ENCODE measurements around the gene TECR.

Gene TECR

GRCh38 chr19:14517446-14517839 is 12.0 kb upstream of the TECR start:
- no peaks in the 10 kb centered on the region for H3K27me3 Mint-ChIP-seq
- no peaks in the 10 kb centered on the region for H3K9me3 Mint-ChIP-seq
- H3K36me3 Mint-ChIP-seq (ENCODE audit: low read depth), result peaks cover 53% of the 10 kb centered on the region
- H3K27ac Mint-ChIP-seq, result peak overlapping the region; percentile 90
- no peak for DNase-seq
- H3K4me3 Mint-ChIP-seq, result peak overlapping the region; percentile 88
- peaks cover 61% of the 10 kb centered on the region for H3K4me1 Mint-ChIP-seq (ENCODE audit: low read depth)

- Mint-ChIP-seq H3K27ac (peak within 1 kb of the TSS; percentile 99), H3K36me3 (ENCODE audit: low read depth) (peaks cover 48% of the 10 kb centered on the region), H3K4me3 (peak within 1 kb of the TSS; percentile 88), H3K27me3 (no peaks in the 10 kb centered on the region), H3K4me1 (ENCODE audit: low read depth) (peaks cover 66% of the 10 kb centered on the region), H3K9me3 (no peaks in the 10 kb centered on the region)
- DNase-seq, result no peak
Observed at GRCh38 chr19:14517840-14518505, 11.4 kb upstream of the TECR start, which contains the start of gene DNAJB1. DNAJB1 (minus strand) TSS chr19:14518397; CDS start chr19:14518349, 48 bp downstream.

DNA sequence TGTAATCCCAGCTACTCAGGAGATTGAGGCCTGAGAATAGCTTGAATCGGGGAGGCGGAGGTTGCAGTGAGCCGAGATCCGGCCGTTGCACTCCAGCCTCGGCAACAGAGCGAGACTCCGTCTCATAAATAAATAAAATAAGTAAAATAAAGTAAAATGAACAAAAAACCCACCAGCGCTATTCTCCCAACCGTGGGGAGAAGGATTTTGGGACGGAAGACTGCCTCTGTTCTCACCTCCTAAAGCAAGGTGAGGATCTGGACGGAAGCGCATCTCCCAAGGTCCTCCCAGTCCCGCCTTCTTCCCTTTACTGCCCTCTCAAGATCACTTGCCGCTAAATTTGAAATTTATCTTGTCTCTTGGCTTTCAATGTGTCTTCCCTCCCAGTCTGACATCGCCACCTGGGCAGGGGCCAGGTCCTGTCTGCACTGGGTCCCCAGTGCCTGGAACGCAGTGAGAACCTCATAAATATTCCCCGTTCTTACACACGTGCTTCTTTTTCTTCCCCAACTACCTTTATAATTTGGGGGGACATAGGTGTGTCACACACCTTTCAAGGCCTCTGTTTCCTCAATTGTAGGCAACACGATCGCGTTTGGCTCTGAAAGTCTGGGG is 10.0 kb upstream of the TECR start:
- H3K4me3 Mint-ChIP-seq, result peak overlapping the region; percentile 88
- no peaks in the 10 kb centered on the region for H3K9me3 Mint-ChIP-seq
- DNase-seq, result no peak
- H3K27me3 Mint-ChIP-seq, result no peaks in the 10 kb centered on the region
- peaks cover 34% of the 10 kb centered on the region for H3K36me3 Mint-ChIP-seq (ENCODE audit: low read depth)
- H3K4me1 Mint-ChIP-seq (ENCODE audit: low read depth), result peaks cover 73% of the 10 kb centered on the region
- peak overlapping the region; percentile 99 for H3K27ac Mint-ChIP-seq

- Mint-ChIP-seq H3K4me3 (peak overlapping the region; percentile 88), H3K27ac (peak overlapping the region; percentile 99), H3K4me1 (ENCODE audit: low read depth) (peaks cover 67% of the 10 kb centered on the region), H3K36me3 (ENCODE audit: low read depth) (peaks cover 29% of the 10 kb centered on the region), H3K27me3 (no peaks in the 10 kb centered on the region), H3K9me3 (no peaks in the 10 kb centered on the region)
- DNase-seq, result peak; percentile 38
Observed at GRCh38 chr19:14519860-14520407, 9.5 kb upstream of the TECR start.

GRCh38 chr19:14520543-14520942 is 8.9 kb upstream of the TECR start:
- H3K9me3 Mint-ChIP-seq, result no peaks in the 10 kb centered on the region
- H3K4me3 Mint-ChIP-seq, result no peak overlapping the region
- peaks cover 23% of the 10 kb centered on the region for H3K36me3 Mint-ChIP-seq (ENCODE audit: low read depth)
- peak overlapping the region; percentile 99 for H3K27ac Mint-ChIP-seq
- no peaks in the 10 kb centered on the region for H3K27me3 Mint-ChIP-seq
- DNase-seq, result no peak
- H3K4me1 Mint-ChIP-seq (ENCODE audit: low read depth), result peaks cover 64% of the 10 kb centered on the region

DNA sequence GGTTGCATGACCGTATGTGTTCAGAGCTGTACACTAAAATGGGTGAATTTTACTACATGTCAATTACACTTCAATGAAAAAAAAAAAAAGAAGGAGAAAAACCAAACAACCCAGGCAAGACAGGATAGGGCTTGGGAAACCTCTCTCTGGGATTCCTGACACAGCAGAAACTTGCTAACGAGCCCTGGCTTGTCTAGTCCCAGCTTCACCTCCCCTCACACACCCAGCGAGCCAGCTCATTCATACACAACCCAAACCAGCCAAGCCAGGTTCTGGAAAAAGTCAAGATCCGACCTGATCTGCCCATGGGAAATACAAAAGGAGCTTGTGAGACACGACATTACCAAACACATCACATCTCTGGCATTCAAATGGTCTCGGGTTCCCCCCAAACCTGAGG is 3.7 kb upstream of the TECR start:
- Mint-ChIP-seq H3K9me3 (no peaks in the 10 kb centered on the region), H3K4me1 (ENCODE audit: low read depth) (peaks cover 55% of the 10 kb centered on the region), H3K36me3 (ENCODE audit: low read depth) (peaks cover 11% of the 10 kb centered on the region), H3K27me3 (no peaks in the 10 kb centered on the region), H3K4me3 (no peak overlapping the region), H3K27ac (no peak overlapping the region)
- DNase-seq, result no peak

- no peaks in the 10 kb centered on the region for H3K9me3 Mint-ChIP-seq
- peaks cover 58% of the 10 kb centered on the region for H3K4me1 Mint-ChIP-seq (ENCODE audit: low read depth)
- peaks cover 12% of the 10 kb centered on the region for H3K36me3 Mint-ChIP-seq (ENCODE audit: low read depth)
- peak overlapping the region; percentile 18 for H3K27ac Mint-ChIP-seq
- DNase-seq, result no peak
- no peak overlapping the region for H3K4me3 Mint-ChIP-seq
- H3K27me3 Mint-ChIP-seq, result no peaks in the 10 kb centered on the region
Observed at GRCh38 chr19:14526423-14526822, 3.0 kb upstream of the TECR start.

- H3K9me3 Mint-ChIP-seq, result no peaks in the 10 kb centered on the region
- no peaks in the 10 kb centered on the region for H3K27me3 Mint-ChIP-seq
- H3K4me1 Mint-ChIP-seq (ENCODE audit: low read depth), result peaks cover 56% of the 10 kb centered on the region
- peaks cover 28% of the 10 kb centered on the region for H3K36me3 Mint-ChIP-seq (ENCODE audit: low read depth)
- peak overlapping the region; percentile 98 for H3K27ac Mint-ChIP-seq
- no peak for DNase-seq
- peak overlapping the region; percentile 93 for H3K4me3 Mint-ChIP-seq
Observed at GRCh38 chr19:14528419-14529253, 758 bp upstream of the TECR start.

DNA sequence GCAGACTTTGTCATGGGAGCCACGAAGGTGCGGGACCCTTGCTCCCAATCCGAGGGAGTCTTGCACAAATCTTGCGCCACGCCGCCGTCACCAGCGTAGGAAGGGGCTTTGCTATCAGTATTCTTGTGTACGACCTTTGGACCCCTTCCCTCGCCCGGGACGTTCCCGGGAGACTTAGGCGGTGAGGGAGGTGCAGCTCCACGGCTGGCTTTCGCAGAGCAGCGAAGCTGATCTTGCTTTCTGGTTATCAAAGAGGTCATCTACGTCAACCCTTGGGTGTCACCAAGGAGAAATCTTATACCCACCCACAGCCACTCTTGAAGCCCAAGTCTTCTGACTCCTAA is 583 bp downstream of the TECR start:
- DNase-seq, result no peak
- H3K9me3 Mint-ChIP-seq, result no peaks in the 10 kb centered on the region
- no peaks in the 10 kb centered on the region for H3K27me3 Mint-ChIP-seq
- peak overlapping the region; percentile 93 for H3K4me3 Mint-ChIP-seq
- H3K36me3 Mint-ChIP-seq (ENCODE audit: low read depth), result peaks cover 36% of the 10 kb centered on the region
- H3K4me1 Mint-ChIP-seq (ENCODE audit: low read depth), result peaks cover 53% of the 10 kb centered on the region
- H3K27ac Mint-ChIP-seq, result peak overlapping the region; percentile 98

DNA sequence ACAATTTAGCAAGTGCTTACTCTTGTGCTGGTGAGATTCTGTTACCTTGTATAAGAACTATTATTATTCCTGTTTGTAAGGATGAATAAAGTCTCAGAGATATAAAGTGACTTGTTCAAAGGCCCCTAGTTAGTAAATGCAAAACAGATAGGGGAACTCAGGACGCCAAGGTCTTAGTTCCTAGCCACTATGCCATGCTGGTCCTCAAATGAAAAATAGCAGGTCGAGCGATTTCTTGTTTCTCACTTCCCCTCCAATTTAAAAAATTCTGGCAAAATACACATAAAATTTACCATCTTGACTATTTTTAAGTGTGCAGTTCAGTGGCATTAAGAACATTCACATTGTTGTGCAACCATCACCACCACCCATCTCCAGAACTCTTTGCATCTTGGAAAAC is 1.1 kb downstream of the TECR start:
- Mint-ChIP-seq H3K4me3 (peak overlapping the region; percentile 93), H3K9me3 (no peaks in the 10 kb centered on the region), H3K27me3 (no peaks in the 10 kb centered on the region), H3K4me1 (ENCODE audit: low read depth) (peaks cover 51% of the 10 kb centered on the region), H3K36me3 (ENCODE audit: low read depth) (peaks cover 36% of the 10 kb centered on the region), H3K27ac (peak overlapping the region; percentile 71)
- no peak for DNase-seq

DNA sequence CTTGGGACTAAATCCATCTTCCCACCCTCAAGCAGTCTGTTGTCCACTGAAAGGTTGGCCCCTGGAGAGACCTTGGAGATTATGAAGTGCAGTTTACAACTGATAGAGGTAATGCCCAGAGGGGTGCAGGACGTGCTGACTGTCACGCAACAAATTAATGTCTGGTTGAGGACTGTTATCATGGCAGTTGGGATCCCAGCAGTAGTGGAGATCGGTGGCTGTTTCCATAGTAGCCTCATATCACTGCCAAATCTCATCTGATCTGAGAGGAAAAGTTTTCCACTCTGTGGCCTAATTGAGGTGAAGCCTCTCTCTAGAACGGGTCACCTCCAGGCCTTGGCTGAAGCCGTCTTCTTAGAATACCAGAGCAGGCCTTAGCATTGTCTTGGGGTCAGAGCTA is 4.1 kb downstream of the TECR start:
- Mint-ChIP-seq H3K27me3 (no peaks in the 10 kb centered on the region), H3K36me3 (ENCODE audit: low read depth) (peaks cover 36% of the 10 kb centered on the region), H3K27ac (peak overlapping the region; percentile 61), H3K4me1 (ENCODE audit: low read depth) (peaks cover 55% of the 10 kb centered on the region), H3K9me3 (no peaks in the 10 kb centered on the region), H3K4me3 (no peak overlapping the region)
- no peak for DNase-seq

DNA sequence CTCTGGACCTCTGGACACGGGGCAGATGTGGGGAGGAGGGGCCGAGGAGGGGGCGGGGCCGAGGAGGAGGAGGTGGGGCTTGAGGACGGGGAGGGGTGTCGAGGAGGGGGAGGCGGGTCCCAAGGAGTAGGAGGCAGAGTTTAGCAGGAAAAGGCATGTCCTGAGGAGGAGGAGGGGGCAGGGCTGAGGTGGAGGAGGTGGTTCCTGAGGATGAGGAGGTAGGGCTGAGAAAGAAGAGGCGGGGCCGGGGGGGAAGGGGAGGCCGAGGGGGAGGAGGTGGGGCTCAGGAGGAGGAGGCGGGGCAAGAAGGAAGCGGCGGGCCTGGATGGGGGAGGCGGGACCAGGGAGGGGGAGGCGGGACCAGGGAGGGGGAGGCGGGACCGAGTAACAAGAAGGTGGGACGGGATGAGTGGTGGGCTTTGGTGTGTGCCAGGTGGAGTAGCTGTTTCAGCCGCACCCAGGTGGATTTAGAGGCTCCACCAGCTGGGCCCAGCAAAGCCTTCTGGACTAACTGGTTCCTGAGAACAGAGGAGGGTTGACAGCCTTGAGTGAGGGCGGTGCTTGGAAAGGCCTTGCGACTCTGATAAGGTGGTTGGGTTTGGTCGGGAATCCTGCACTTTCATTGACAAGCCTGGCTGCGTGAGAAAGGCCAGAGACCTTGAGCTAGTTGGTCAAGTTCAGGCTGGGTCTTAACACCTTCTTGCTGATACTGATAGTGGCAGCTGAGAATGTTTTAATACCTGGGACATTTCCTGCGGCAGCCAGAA is 7.7 kb downstream of the TECR start:
- Mint-ChIP-seq H3K27me3 (no peaks in the 10 kb centered on the region), H3K36me3 (ENCODE audit: low read depth) (peaks cover 34% of the 10 kb centered on the region), H3K4me1 (ENCODE audit: low read depth) (peaks cover 48% of the 10 kb centered on the region), H3K9me3 (no peaks in the 10 kb centered on the region), H3K27ac (peak overlapping the region; percentile 44), H3K4me3 (no peak overlapping the region)
- peak; percentile 57 for DNase-seq

DNA sequence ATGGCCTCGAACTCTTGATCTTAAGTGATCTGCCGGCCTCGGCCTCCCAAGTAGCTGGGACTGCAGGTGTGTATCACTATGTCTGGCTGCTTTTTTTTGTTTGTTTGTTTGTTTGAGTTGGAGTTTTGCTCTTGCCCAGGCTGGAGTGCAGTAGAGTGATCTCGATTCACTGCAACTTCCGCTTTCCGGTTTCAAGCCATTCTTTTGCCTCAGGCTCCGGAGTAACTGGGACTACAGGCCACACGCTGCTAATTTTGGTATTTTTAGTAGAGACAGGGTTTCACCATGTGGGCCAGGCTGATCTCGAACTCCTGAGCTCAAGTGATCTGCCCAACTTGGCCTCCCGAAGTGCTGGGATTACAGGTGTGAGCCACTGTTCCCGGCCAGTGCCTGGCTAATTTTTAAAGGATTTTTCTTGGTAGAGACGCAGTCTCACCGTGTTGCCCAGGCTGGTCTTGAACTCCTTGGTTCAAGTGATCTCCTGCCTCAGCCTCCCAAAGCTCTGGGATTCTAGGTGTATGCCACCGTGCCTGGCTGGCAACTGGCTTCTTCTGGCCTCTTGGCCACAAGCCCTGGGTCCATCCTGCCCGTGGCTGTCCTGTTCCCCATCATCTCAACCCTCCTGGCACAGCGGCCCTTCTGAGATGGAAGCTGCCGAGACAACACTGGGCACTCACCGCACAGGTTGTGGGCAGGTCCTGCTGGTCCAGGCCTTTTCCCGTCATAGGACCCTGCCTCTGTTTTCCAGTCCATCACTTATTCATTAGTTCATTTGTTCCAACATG is 11.5 kb downstream of the TECR start:
- Mint-ChIP-seq H3K36me3 (ENCODE audit: low read depth) (peaks cover 34% of the 10 kb centered on the region), H3K4me3 (no peak overlapping the region), H3K27ac (no peak overlapping the region), H3K4me1 (ENCODE audit: low read depth) (peaks cover 49% of the 10 kb centered on the region), H3K27me3 (no peaks in the 10 kb centered on the region), H3K9me3 (no peaks in the 10 kb centered on the region)
- DNase-seq, result no peak
